GM21825 (cell line): Measurements from ENCODE around the gene APOBEC3A.
"Not testable (repeated sequence)": the region's sequence is repeated elsewhere in the genome, so short reads cannot be mapped to it uniquely, and the experiment has no call there.

ENCODE experiments used
- ATAC-seq: cut with Tn5 transposase; IDR thresholded peaks from one replicate; pipeline ENCODE4 v1.9.1; 2021; ENCODE audit warnings: mild to moderate bottlenecking, moderate library complexity; ENCODE audit not compliant: unreplicated experiment

The APOBEC3A gene

GRCh38 chr22:38942702-38943101 is 14.7 kb upstream of the APOBEC3A start:
- no peak for ATAC-seq

GRCh38 chr22:38943201-38943600 is 14.2 kb upstream of the APOBEC3A start:
- ATAC-seq = no peak

- ATAC-seq = no peak
Observed at GRCh38 chr22:38943882-38944281, 13.5 kb upstream of the APOBEC3A start.

GRCh38 chr22:38944653-38945052 is 12.8 kb upstream of the APOBEC3A start:
- ATAC-seq = no peak

- not testable (repeated sequence) for ATAC-seq
Observed at GRCh38 chr22:38945706-38946338, 11.6 kb upstream of the APOBEC3A start.

GRCh38 chr22:38946771-38947170 is 10.6 kb upstream of the APOBEC3A start:
- ATAC-seq = no peak

GRCh38 chr22:38947321-38948140 is 9.9 kb upstream of the APOBEC3A start:
- ATAC-seq = no peak

GRCh38 chr22:38948181-38948940 is 9.0 kb upstream of the APOBEC3A start:
- ATAC-seq = no peak

- ATAC-seq = no peak
Observed at GRCh38 chr22:38949889-38950405, 7.5 kb upstream of the APOBEC3A start.

- ATAC-seq = no peak
Observed at GRCh38 chr22:38950527-38951295, 6.7 kb upstream of the APOBEC3A start.

- no peak for ATAC-seq
Observed at GRCh38 chr22:38951734-38952133, 5.7 kb upstream of the APOBEC3A start.

- no peak for ATAC-seq
Observed at GRCh38 chr22:38952281-38952993, 5.0 kb upstream of the APOBEC3A start.

GRCh38 chr22:38953091-38953490 is 4.3 kb upstream of the APOBEC3A start:
- ATAC-seq = no peak

GRCh38 chr22:38953577-38954413 is 3.6 kb upstream of the APOBEC3A start:
- peak; percentile 64 for ATAC-seq

- ATAC-seq = no peak
Observed at GRCh38 chr22:38954414-38955043, 2.9 kb upstream of the APOBEC3A start.

GRCh38 chr22:38955250-38955905 is 2.0 kb upstream of the APOBEC3A start:
- no peak for ATAC-seq

- no peak for ATAC-seq
Observed at GRCh38 chr22:38955926-38956325, 1.5 kb upstream of the APOBEC3A start.

- ATAC-seq = no peak
Observed at GRCh38 chr22:38956551-38956950, 858 bp upstream of the APOBEC3A start.
